GM12891 (cell line): ENCODE results near the gene CMIP.

Source experiments
- PAX5 ChIP-seq: IDR thresholded peaks from 2 replicates; pipeline ENCODE4 v1.6.1; 2011; ENCODE audit warnings: low read length, moderate library complexity, mild to moderate bottlenecking; ENCODE audit not compliant: insufficient read depth, severe bottlenecking
- POLR2A ChIP-seq: IDR thresholded peaks from 2 replicates; pipeline ENCODE4 v1.6.1; 2011; ENCODE audit warnings: low read depth, low read length, control low read depth
- POLR2AphosphoS5 ChIP-seq: IDR thresholded peaks from 2 replicates; pipeline ENCODE4 v1.6.1; 2011; ENCODE audit warnings: low read depth, low read length, control low read depth
- POU2F2 ChIP-seq: IDR thresholded peaks from 2 replicates; pipeline ENCODE4 v1.6.1; 2011; ENCODE audit warnings: low read depth, mild to moderate bottlenecking, control low read depth, low read length, moderate library complexity
- SPI1 ChIP-seq: IDR thresholded peaks from 2 replicates; pipeline ENCODE4 v1.6.1; 2011; ENCODE audit warnings: low read depth, low read length, control low read depth
- TAF1 ChIP-seq: IDR thresholded peaks from 2 replicates; pipeline ENCODE4 v1.6.1; 2011; ENCODE audit warnings: low read depth, low read length, control low read depth

- TF ChIP-seq POLR2A: no peak
- no peak for TF ChIP-seq POLR2AphosphoS5
- TF ChIP-seq PAX5: no peak
- no peak for TF ChIP-seq TAF1
- no peak for TF ChIP-seq SPI1
- no peak for TF ChIP-seq POU2F2
Observed at GRCh38 chr16:81461243-81461642, 16.6 kb downstream of the CMIP start.
